H1 (cell line): Measurements from ENCODE around the gene RFFL. TPM values are rescaled to one million over a fixed set of nuclear protein-coding genes. Genes with fewer than 3 reads are reported as not detected.

Experiments used
- CHD1 ChIP-seq: IDR thresholded peaks from 2 replicates; pipeline ENCODE4 v1.6.1; 2012; ENCODE audit warnings: low read depth, low read length, improper control_type of control experiment
- CHD7 ChIP-seq: fragments of 300-600 bp; sonication (generic); IDR thresholded peaks from 2 replicates; pipeline ENCODE4 v1.7.1; 2012; ENCODE audit warnings: low read length, moderate library complexity, mild to moderate bottlenecking, inconsistent platforms; ENCODE audit not compliant: insufficient replicate concordance
- polyA plus RNA-seq, 7 experiments: library from polyadenylated mRNA; depleted of rRNA in 3 of 7; stranded (reverse) in 5 of 7; unstranded in 2 of 7; fragments of >200 nt in 5 of 7; fragments of 200-250 nt in 2 of 7; gene quantifications; 1 replicate in 5 of 7; 2 replicates in 1 of 7; 4 replicates in 1 of 7; pipeline versions ENCODE4 v1.2.1 to v1.2.3, GENCODE V29; 2011 to 2013; ENCODE audit warnings: missing spikeins in 2 of 7, mixed read lengths in 2 of 7
- total RNA-seq: library from RNA; stranded (reverse); fragmentation: NEBNext Ultra II Directional; extraction: Animal tissue kit (Norgen Biotek cat#: 25700); gene quantifications from 2 replicates; pipeline ENCODE4 v1.2.1, GENCODE V29; 2021

The RFFL gene
- total and polyA plus RNA-seq, 2 of the 8 experiments (the other 6 are each of a cell fraction or from before 2014, with no cell fraction given) = 14.0 to 24.5 TPM

- no peak for TF ChIP-seq CHD7
- no peak for TF ChIP-seq CHD1
These were observed 57.2 kb downstream of the RFFL start (continued) for GRCh38 chr17:35006345-35006744.
